Measurements from ENCODE around the gene GMEB2.
A peak's percentile ranks its signal among the peaks of the same experiment; 100 is the strongest.

GMEB2 gene

GRCh38 chr20:63544958-63545516 lies 81.9 kb downstream of the GMEB2 start:
- DNase-seq (ENCODE audit: low spot score), result no peak

GRCh38 chr20:63544241-63544957 lies 82.5 kb downstream of the GMEB2 start:
- DNase-seq (ENCODE audit: low spot score), result no peak

GRCh38 chr20:63543733-63544132 lies 83.2 kb downstream of the GMEB2 start:
- no peak for DNase-seq (ENCODE audit: low spot score)

DNA sequence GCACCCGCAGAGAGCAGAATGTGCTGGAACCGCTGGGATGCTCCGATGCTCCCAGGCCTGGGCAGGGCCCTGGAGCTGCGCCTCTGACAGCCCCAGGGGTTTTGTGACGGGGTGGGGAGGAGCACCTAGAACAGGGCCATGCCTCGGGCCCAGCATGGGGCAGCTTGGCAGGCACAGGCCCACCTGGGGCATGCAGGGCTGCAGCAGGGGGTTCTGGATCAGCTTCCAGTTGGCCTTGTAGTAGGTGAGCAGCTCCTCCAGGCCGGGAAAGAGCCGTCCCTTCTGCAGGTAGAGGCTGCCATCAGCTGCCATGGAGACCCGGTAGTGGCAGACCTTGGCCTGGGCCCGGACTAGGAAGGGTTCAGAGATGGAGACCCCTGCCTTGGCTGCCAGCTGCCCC lies 83.8 kb downstream of the GMEB2 start:
- DNase-seq (ENCODE audit: low spot score), result no peak

DNA sequence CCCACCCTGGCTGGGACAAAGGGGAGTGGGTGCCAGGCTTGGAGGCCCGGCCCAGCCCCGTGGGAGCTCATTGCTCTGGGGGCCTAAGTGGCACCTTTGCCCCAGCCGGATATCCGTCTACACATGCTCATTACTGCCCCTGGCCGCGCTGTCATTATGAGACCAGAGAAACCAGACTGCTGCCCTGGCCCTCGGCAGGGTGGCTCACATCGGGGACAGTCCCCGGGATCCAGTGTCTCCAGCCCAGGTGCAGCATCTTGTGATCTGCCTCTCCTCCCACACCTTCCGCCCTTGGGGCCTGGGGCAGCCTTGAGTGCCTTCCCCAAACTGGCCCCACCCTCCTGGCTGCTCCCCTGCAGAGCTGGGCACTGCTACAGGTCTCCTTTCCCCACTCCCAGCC lies 84.2 kb downstream of the GMEB2 start:
- DNase-seq (ENCODE audit: low spot score), result no peak

- no peak for DNase-seq (ENCODE audit: low spot score)
These were observed 84.8 kb downstream of the GMEB2 start for GRCh38 chr20:63542031-63542559.

GRCh38 chr20:63541371-63541770 lies 85.5 kb downstream of the GMEB2 start:
- DNase-seq (ENCODE audit: low spot score), result no peak

DNA sequence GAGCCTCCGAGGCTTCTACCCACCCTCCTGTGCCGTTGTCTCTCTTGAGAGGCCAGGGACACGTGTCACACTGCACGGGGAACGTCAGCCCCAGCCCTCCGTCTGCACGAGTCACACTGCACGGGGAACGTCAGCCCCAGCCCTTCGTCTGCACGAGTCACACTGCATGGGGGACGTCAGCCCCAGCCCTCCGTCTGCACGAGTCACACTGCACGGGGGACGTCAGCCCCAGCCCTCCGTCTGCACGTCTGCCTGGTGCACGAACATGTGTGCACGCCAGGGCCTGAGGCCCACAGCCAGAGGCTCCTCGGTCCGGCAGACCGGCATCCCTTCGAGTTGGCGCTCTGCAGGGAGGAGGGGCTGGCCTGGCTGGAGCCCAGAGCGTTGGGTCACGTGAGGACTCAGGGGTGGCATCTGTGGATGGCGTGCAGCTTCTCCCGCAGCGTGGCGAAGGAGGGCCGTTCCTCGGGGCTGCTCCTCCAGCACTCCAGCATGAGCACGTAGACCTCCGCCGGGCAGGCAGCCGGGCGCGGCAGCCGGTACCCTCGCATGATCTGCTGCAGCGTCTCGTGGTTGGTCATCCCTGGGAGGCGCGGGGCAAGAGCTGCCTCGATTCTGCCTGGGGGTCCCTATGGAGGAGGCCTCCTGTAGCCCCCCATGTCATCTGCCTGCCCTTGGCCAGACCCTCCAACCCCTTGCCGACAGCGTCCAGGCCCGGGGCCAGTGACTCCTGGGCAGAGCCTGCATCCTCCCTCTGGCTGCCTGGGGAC lies 86.3 kb downstream of the GMEB2 start:
- no peak for DNase-seq (ENCODE audit: low spot score)

DNA sequence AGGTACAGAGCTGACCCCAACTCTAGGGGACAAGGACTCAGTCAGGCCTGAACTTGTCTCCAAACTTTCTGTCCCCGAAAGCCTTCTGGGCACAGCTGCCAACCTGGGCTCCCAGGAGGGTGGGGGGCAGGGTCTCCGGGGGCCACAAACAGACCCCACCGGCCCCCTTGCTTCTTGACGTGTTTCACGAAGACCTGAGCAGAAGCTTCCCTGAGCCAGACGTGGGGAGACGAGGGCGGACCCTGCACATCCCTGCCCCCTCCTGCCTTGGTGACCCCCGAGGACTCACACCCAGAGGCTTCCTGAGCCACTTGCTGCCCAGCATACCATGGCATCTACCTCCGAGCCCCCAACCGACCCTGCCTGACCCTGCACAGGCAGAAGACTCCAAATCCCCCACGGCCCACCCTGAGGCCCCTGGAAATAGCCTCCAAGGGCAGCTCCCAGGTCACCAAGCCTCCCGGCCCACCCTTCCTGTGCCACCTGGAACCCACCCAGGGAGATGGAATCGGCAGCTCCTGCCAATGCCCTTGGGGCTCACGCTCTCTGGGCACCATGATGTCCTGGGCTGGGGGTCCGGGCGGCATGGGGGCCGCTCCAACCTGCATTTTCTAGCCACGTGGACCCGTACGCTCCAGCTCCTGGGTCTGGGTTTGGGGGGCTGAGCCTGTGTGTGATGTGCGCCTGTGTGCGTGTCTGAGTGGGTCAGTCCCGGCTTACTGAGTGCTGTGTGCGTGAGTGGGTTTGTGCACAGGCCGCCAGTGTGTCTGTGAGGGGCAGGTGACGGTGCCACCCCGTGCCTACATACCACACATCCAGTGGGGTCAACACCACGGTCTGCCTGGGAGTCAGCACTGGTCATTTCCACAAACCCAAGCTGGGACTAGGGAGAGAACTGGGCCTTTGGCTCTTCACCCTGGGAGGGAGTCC lies 87.2 kb downstream of the GMEB2 start:
- no peak for DNase-seq (ENCODE audit: low spot score)

DNA sequence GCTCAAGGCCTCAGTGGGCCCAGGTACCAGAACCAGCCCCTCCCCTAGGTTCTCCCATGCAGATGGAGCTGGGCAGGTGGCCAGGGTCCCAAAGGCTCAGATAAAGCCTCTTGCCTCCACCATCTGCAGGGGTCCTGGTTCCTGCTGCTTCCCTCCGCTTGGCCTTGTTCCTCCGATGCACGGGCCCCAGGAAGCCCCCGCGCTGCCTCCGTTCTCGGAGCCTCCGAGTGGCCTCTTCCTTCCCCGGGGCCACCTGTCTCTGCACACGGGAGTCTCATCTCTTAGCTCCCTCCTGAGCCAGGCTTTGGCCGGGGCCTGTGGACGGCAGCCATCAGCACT lies 87.8 kb downstream of the GMEB2 start:
- no peak for DNase-seq (ENCODE audit: low spot score)

DNA sequence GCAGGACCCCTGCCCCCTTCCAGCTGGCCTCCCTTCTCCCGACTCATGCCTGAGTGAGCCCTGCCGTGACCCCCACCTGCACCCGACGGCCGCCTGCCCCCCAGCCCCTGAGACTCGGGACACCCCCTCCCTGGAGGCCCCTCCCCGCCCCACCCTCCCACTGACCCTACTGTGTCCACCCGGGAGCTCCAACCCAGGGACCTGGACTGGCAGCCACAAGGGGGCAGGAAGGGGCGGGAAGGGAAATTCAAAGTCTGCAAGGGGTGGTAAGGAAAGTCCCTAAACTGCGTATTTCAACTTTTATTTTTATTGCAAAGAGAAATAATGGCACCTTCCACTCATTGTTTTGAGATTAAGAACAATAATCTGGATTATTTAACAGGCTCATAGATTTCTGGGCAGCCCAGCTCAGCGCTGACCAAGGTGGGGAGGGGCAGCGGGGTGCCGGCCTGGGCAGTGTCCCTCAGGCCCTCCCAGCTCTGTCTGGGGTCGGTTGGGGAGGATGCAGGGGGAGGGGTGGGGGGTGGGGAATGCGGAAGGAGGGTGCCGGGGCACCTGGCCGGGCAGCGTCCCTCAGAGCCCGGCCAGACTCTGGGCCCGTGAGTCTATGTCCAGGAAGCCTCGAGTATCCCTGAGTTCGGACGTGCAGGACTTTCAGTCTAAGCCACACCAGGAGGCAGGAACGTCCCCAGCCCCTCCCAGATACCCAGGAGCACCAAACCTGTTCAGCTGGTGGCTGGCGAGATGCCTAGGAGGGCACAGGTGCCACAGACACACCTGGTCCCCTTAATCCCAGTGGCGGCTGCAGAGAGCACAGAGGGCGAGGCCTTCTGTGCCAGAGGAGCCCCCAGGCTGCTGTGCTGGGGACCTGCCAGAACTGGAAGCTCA lies 88.5 kb downstream of the GMEB2 start:
- peak; percentile 52 for DNase-seq (ENCODE audit: low spot score)

Measured in CD4-positive, alpha-beta T cell treated with Interleukin-15 for 4 hours (primary cell).